ENCODE data around the gene EVC. TPM values are rescaled to one million over a fixed set of nuclear protein-coding genes. Genes with fewer than 3 reads are reported as not detected.

EVC gene
- total RNA-seq, 1 donor from 2014 or later = 27.6 TPM

- no peak overlapping the region for H3K4me3 ChIP-seq
- peaks cover 6% of the 10 kb centered on the region for H3K36me3 ChIP-seq
- DNase-seq (no peak), ATAC-seq (no peak)
- H3K27me3 ChIP-seq = no peaks in the 10 kb centered on the region
- H3K9me3 ChIP-seq = no peaks in the 10 kb centered on the region
- intact Hi-C loops (cut with DNase I) = loop anchor here (10.0 kb wide), 1 partner anchor 150 kb away; no protein-coding TSS in a partner anchor
- H3K4me1 ChIP-seq = peaks cover 12% of the 10 kb centered on the region
- no peak overlapping the region for H3K27ac ChIP-seq
- TF ChIP-seq, protein P1, sequence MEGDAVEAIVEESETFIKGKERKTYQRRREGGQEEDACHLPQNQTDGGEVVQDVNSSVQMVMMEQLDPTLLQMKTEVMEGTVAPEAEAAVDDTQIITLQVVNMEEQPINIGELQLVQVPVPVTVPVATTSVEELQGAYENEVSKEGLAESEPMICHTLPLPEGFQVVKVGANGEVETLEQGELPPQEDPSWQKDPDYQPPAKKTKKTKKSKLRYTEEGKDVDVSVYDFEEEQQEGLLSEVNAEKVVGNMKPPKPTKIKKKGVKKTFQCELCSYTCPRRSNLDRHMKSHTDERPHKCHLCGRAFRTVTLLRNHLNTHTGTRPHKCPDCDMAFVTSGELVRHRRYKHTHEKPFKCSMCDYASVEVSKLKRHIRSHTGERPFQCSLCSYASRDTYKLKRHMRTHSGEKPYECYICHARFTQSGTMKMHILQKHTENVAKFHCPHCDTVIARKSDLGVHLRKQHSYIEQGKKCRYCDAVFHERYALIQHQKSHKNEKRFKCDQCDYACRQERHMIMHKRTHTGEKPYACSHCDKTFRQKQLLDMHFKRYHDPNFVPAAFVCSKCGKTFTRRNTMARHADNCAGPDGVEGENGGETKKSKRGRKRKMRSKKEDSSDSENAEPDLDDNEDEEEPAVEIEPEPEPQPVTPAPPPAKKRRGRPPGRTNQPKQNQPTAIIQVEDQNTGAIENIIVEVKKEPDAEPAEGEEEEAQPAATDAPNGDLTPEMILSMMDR (IDR thresholded peaks at IDR 0.05) = peak; percentile 52
Observed at GRCh38 chr4:5824635-5825034, 113.6 kb downstream of the EVC start.

- no peaks in the 10 kb centered on the region for H3K36me3 ChIP-seq
- no peak overlapping the region for H3K4me3 ChIP-seq
- H3K27ac ChIP-seq = no peak overlapping the region
- H3K4me1 ChIP-seq = peaks cover 12% of the 10 kb centered on the region
- ATAC-seq (no peak), DNase-seq (no peak)
- H3K27me3 ChIP-seq = no peaks in the 10 kb centered on the region
- TF ChIP-seq, protein P1 (IDR thresholded peaks at IDR 0.05) = no peak
- no peaks in the 10 kb centered on the region for H3K9me3 ChIP-seq
- intact Hi-C loops (cut with DNase I) = loop anchor here (10.0 kb wide), 1 partner anchor 149 kb away; no protein-coding TSS in a partner anchor
Observed at GRCh38 chr4:5825321-5826041, 114.5 kb downstream of the EVC start.

- TF ChIP-seq, protein P1 (IDR thresholded peaks at IDR 0.05) = no peak
- Histone ChIP-seq H3K4me3 (no peak overlapping the region), H3K9me3 (no peaks in the 10 kb centered on the region), H3K4me1 (peaks cover 12% of the 10 kb centered on the region), H3K27ac (no peak overlapping the region), H3K27me3 (no peaks in the 10 kb centered on the region), H3K36me3 (no peaks in the 10 kb centered on the region)
- ATAC-seq = peak; percentile 14
- intact Hi-C loops (cut with DNase I) = loop anchor here (10.0 kb wide), 1 partner anchor 148 kb away; no protein-coding TSS in a partner anchor
- DNase-seq = no peak
Observed at GRCh38 chr4:5826437-5827107, 115.6 kb downstream of the EVC start.

- no peaks in the 10 kb centered on the region for H3K9me3 ChIP-seq
- H3K27ac ChIP-seq = no peak overlapping the region
- intact Hi-C loops (cut with DNase I) = loop anchor here (10.0 kb wide), 1 partner anchor 147 kb away; no protein-coding TSS in a partner anchor
- peaks cover 12% of the 10 kb centered on the region for H3K4me1 ChIP-seq
- TF ChIP-seq, protein P1 (IDR thresholded peaks at IDR 0.05) = no peak
- no peaks in the 10 kb centered on the region for H3K27me3 ChIP-seq
- H3K4me3 ChIP-seq = no peak overlapping the region
- no peak for DNase-seq
- H3K36me3 ChIP-seq = no peaks in the 10 kb centered on the region
- ATAC-seq = peak; percentile 53
Observed at GRCh38 chr4:5827108-5828004, 116.4 kb downstream of the EVC start.

DNA sequence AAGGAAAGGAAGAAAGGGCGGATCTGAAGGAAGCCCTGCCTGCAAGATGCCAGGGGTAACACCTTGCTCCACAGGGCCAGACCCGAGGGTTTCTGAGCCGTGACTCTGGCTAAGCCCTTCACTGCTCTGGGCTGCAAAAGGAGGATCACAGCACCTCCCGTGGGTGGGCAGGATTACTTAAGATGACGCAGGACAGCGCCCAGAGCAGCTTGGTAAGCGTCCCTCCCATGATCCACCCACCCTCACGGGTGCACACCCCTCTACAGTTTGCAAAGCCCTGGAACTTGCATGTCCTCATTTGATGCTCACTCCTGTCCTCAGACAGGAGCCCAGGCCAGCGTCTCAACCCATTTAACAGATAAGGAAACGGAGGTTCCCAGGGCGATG is 117.0 kb downstream of the EVC start:
- H3K36me3 ChIP-seq = no peaks in the 10 kb centered on the region
- no peaks in the 10 kb centered on the region for H3K27me3 ChIP-seq
- ATAC-seq (peak; percentile 4), DNase-seq (no peak)
- H3K9me3 ChIP-seq = no peaks in the 10 kb centered on the region
- H3K4me3 ChIP-seq = no peak overlapping the region
- TF ChIP-seq, protein P1 (IDR thresholded peaks at IDR 0.05) = no peak
- peaks cover 12% of the 10 kb centered on the region for H3K4me1 ChIP-seq
- no peak overlapping the region for H3K27ac ChIP-seq
- intact Hi-C loops (cut with DNase I) = loop anchor here (10.0 kb wide), 1 partner anchor 147 kb away; no protein-coding TSS in a partner anchor

Measured in upper lobe of right lung (tissue), 1 donor.